ENCODE data around the gene SEC14L1.

DNA sequence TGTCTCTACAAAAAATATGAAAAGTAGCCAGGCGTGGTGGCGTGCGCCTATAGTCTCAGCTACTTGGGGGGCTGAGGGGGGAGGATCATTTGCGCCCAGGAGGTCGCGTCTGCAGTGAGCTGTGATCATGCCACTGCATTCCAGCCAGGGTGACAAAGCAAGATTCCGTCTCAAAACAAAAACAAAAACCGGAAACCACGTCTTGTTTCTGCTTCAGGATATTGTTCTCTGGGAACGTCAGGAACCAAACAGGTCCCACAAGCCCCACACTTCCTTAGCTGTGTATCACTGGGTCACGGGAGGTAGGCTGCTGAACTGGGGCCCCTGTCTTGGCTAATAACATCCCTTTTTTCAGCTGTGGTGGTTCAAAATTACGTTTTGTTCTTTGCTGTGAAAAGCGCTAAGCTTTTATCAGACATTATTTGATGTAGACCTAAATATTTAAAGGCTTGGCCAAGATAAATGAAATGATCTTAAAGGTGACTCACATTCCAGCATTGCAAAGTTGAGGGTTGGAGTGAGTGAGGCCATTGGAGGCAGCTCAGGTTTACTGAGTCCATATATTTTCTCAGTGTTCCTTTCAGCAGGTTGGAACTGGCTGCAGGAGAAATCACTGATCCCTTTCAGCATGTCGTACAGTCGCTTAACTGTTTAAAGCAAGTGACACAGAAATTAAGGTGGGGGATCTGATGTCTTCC is 16.4 kb upstream of the SEC14L1 start:
- TF ChIP-seq CTCF (IDR thresholded peaks at IDR 0.05) (no peak), POLR2A (IDR thresholded peaks at IDR 0.05) (no peak)
